GM18907 (cell line): ENCODE results near the gene MFAP3.
"Not testable (repeated sequence)": the region's sequence is repeated elsewhere in the genome, so short reads cannot be mapped to it uniquely, and the experiment has no call there.

Source experiments
- ATAC-seq: cut with Tn5 transposase; IDR thresholded peaks from one replicate; pipeline ENCODE4 v1.9.1; 2021; ENCODE audit warnings: mild to moderate bottlenecking, moderate library complexity; ENCODE audit not compliant: unreplicated experiment

Gene MFAP3

DNA sequence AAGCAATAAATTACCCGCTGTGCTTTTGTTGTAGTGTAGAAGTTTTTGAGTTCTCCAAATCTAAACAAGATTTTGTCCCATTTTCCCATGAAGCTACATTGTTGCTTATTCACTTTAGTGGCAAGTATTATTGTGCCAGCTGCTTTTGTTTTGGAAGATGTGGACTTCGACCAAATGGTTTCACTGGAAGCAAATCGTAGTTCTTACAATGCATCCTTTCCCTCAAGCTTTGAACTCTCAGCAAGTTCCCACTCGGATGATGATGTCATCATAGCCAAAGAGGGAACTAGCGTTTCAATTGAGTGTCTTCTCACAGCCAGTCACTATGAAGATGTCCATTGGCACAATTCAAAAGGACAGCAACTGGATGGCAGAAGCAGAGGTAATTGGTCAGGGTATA lies 10.9 kb downstream of the MFAP3 start:
- ATAC-seq, result no peak

DNA sequence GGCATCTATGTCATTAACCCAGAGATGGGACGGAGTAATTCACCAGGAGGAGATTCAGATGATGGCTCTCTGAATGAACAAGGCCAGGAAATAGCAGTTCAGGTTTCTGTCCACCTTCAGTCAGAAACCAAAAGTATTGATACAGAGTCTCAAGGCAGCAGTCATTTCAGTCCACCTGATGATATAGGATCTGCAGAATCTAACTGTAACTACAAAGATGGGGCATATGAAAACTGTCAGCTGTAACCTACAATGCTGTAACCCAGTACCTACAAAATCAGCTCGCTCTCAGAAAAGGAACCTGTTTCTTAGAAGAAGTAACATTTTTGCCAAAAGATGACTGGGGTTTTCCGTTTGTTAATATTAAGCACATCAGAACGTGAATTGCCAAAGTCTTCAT lies 14.7 kb downstream of the MFAP3 start:
- ATAC-seq, result no peak

DNA sequence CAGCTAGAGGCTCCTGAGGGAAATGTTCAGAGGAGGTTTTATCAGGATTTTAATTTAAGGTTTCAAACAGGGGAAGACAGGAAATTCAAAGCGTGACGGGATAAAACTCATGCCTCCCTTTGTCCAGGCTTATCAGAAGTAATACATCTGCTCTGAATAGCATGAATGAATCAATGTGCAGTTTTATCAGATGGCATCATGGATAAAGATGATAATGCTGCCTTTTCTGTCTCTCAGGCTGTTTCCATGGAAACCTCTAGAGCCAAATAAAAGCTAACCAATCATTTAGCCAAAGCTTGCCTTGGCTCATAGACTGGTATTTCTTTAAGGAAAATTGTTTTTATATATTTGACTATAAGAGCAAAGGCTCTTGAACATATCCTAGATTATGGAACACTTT lies 16.4 kb downstream of the MFAP3 start:
- ATAC-seq, result no peak

DNA sequence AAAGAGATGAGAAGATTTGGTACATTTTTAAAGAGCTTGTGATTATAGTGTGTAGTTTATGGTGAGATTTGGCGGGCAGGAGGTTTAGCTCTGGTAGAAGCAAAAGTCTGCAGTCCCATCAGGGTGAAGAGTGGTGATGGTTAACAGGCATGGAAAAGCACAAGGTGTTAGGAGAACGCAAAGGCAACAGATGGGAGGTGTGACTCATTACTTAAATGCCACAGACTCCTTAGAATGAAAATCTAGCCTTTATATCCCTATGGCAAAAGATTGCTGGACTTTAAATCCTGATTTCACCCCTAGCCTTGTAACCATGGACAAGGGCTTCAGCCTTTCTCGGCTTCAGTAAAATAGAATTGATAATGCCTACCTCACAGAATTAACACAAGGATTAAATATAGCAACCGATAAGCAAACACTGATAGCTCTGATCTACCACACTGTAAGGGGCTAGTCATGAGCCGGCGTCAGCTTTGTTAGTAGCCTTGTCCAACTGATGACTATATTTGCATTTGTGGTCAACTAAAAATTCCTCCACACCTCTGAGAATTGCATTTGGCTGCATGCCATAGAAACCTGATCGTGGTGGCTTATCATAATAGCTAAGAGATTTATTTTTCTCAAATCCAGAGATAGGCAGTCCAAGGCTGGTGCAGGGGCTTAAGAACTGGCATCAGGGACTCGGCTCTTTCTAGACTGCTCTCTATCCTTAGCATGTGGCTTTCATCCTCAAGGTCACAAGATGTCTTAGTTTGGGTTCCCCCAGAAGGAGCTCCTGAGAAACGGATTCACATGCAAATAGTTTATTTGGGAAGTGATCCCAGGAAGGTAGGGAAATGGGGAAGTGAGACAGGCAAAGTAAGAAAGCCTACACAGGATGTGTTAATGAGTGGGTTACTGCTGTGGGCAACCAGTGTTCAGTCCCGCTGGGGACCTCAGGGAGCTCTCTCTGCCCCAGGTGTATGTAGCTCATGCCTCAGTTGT lies 19.6 kb downstream of the MFAP3 start:
- peak; percentile 81 for ATAC-seq

DNA sequence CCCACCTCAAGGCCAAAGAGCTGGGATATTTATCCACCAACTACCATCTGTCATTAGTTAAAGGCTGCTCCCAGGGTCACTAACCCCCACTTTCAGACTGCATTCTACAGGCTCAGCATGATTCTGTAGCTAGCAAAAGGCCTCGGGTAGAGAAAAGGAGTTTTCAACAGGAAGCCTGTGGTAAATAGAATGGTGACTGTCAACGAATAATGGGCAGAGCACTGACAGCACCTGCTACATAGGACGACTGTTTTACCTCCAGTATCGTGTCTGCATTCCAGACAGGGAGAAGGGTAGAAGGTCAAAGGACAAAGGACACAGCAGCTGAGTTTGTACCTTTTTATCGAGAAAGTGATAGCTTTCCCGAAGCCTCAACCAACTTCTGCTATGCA lies 20.3 kb downstream of the MFAP3 start:
- ATAC-seq, result peak; percentile 70

DNA sequence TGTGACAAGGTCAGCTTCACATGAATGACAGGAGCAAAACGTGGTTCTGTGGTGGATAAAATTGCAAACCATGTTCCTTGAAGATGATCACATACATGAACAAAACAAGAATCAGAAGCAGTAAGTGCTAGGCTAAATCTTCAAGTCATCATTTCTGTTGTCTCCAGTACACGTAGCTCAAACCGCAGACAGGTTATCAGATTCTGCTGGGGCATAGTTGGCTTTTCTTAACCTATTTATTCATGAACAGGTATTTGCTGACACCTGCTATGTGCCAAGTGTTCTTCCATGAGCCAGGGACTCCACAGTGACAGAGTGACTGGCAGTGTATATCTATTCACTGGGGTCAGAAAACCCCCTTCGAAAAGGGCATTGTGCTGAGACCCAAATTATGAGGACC lies 20.8 kb downstream of the MFAP3 start:
- ATAC-seq, result no peak

DNA sequence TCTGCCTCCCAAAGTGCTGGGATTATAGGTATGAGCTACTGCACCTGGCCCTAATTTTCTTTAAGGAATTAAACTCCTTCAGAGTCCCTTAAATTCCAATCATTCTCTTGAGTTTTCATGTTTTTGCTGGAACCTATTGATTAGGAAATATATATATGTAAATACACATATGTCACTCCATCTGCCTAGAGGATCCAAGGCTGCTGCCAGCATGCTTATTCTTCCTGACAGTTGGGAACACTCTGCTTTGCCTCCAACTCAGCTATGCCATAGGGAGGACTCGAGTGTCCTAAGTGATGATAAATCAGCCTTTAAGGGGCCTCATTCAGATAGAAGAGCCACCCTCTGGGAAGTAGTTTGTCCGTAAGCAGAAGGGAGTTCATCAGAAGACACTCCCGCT lies 21.8 kb downstream of the MFAP3 start:
- no peak for ATAC-seq

DNA sequence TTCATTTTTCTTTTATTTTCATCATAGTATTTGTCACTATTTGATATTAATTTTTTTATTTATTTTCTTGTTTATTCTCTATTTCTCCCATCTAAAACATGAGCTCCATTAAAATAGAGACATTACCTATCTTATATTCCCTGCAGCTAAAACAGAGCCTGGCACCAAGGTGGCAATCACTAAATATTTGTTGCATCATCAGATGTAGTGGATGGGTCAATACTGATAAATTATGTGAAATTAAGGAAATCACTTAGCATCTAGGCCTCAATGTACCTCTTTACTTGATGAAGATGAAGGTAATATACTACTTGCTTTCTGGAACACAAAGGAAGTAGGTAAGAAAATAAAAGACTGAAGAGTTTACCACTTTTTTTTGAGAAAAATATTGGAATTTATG lies 24.6 kb downstream of the MFAP3 start:
- no peak for ATAC-seq

DNA sequence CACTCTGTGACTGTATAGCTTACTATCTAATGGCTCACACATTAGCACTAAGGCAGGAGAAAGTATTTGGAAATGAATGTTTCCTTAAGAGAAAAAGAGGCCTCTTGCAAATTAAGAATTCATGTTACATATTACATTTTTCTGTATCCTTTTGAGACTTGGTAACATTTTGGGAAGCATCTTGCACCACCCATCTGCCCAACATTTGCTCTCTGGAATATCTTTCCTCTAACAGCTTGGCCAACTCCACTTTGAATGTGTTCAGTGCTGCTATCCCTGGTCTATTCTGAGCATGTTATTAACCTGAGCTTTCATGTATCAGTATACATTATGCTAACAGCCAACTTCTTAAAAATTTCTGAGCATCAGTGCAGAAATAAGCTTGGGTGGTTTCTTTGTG lies 27.2 kb downstream of the MFAP3 start:
- ATAC-seq, result no peak

DNA sequence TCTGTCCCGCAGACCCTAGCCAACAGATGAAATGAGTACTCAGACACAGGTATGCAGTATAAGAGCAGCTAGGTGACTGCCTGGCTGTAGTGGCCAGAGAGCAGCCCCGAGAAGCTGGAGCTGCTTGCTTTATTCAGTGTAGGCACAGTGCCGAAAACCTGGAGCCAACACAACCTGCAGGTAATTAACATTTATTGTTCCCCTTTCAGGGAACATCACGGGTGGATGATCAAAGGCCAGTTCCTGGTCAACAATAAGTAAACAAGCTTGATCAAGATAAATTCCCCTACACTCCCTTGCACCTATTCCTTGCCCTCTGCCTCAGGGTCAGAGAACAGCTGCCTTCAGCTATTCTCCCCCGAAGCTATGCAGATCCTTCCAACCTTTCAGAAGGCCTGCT lies 31.1 kb downstream of the MFAP3 start:
- not testable (repeated sequence) for ATAC-seq

DNA sequence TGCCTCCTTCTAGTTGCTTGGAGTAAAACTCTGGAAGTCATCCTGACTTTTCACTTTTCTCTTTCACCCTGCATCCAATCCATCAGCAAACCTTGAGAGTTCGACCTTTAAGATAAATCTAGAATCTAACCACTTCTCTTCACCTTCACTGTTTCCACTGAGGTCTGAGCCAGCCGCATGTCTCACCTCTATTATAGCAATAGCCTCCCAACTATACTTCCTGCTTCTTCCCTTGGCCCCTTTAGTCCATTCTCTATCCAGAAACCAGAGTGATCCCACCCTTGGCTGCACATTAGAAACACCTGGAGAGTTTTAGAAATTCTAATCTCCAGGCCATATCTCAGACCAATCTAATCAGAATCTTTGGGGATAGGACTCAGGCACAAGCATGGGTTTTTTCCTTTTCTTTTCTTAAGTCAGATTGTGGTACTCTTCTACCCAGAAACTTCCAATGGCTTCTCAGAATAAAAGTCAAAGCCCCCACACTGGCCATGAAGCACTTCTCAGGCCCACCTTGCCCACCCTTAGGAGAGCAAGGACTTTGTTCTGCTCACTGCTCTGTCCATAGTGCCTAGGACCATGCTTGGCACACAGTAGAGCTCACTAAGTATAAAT lies 33.1 kb downstream of the MFAP3 start:
- peak; percentile 25 for ATAC-seq

DNA sequence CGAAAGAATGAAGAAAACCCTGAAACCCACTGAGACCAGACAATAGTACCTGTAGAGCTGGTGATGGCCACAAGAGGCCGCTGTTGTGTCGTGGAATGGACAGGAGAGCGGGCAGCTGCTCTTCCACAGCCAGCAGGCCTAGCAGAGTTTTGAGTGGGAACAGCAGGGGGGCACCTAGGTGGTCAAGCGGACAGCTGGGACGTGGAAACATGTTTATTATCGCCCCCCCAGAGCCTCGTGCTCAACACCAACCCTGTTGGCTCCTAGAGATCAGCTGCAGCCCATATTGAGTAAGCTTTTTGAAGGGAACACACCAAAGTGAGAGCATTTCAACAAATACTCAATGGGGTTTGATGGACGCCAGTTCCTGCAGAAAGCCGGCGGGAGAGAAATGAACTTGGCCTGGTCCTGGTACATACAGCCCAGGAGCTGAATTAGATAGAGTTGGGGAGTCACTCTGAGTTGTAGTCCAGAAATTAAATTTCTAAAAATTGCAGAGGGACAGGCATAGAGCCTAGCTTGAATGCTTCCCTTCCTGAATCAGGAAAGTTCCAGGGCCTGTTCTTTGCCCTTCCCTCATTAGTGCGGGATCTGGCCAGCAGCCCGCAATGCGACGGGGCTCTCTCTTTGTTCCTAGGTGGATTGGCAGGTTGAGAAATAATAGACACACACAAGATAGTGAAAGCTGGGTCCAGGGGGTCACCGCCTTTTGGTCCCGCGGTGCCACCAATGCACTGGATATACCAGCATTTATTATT lies 33.8 kb downstream of the MFAP3 start:
- ATAC-seq, result peak; percentile 96

DNA sequence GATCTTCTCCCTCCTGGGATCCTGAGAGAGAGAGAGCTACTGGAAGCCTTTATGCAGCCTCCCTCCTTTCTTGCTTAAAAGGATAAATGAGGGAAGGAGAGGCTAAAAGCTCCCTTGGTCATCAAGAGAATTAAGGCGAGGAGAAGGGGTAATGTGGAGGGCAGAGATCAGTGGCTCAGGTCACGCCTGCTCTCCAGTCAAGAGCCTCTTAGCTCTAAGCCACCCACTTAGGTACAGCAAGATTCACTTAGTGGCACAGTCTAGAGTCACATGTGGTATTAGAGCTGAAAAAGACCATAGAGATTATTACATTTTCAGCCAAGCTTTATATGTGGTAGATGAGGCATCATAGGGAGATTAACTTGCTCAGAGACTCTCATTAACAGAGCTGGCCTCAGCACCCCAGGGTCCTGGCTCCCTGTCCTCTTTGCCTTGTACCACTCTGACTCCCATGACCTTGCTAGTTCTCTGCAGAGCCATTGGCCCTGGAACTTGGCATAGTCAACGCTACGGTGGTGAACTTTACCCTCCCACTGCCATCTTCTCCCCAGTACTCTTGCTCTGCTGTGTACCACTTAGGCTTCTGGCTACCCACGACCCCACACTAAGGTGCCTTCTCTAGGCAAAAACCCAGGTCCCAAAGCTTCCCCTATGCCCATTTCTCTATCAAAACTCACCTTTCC lies 37.6 kb downstream of the MFAP3 start:
- no peak for ATAC-seq

DNA sequence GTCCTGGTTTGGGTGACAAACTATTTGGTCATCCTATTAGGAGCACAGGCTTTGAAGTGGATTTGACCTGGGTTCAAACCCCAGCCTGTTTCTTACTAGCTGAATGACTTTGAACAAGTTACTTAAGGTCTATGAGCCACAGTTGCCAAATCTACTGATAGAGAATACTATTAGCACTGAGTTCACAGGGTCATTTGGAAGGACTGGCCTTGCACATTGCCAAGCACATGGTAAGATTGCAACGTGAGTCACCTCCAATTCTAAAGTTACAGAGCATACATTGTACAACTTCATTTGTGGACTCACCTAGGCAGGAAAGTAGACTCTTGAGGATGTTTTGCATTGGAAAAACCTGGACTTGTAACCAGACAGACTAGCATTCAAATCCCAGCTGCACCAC lies 38.9 kb downstream of the MFAP3 start:
- ATAC-seq, result no peak

DNA sequence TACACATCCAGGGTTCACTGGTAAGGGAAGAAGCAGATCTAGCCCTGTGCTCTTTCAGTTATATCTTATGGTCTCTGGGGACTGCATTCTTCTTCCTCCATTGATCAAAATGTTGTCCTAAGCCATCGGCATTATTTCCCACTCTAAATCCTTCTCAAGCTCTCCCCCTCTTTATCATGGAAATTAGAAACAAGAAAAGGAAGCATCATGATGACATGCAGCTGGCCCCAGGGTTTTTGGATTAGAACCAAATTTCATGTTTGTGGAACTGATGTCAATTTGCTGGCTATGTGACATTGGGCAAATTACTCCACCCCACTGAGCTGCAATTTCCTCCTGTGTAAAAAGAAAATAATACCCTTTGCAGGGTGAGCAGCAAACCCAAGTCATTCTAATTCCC lies 39.5 kb downstream of the MFAP3 start:
- no peak for ATAC-seq

DNA sequence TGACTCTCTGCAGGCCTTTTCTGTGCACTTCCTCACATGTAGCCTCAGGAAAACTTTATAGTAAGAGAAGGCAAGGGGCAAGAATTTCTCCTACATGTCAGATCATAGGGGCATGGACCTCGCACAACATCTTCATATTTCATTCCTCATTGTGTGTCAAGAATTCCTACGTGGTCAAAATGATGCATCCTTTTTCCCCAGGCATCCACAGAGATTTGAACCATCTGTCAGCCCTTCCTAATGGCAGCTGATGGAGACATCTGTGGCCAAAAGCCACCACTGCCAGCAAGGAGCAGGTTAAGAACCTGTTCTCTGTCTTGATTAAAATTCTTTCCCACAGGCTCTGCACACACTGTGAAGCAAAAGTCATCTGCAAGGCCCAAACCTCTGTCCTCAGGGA lies 42.5 kb downstream of the MFAP3 start:
- ATAC-seq, result no peak

DNA sequence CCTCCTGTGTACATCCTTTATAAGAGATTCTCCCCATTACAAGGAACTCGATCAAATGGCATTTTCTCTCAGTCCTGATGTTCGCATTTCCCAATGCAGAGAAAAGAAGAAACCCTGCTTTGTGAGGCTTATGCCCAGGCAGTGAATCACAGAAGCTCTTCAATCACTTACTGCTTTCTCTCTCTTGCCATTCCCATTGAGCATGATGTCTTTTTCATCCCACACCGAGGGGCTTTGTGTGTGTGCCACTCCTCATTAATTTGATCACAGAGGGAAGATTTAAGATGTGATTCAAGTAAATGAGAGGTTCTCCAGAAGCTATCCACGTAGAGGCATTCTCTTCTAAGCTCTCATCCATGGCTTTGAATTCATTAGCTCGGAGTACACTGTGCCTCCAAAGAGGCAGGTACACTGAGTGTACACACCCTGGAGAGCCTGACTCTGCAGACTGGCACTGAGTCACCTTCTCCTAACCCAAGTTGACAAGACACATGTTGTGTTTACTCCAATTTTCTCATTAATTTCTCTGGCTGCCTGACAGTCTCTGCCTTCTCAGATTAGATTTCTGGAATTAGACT lies 45.4 kb downstream of the MFAP3 start:
- no peak for ATAC-seq

DNA sequence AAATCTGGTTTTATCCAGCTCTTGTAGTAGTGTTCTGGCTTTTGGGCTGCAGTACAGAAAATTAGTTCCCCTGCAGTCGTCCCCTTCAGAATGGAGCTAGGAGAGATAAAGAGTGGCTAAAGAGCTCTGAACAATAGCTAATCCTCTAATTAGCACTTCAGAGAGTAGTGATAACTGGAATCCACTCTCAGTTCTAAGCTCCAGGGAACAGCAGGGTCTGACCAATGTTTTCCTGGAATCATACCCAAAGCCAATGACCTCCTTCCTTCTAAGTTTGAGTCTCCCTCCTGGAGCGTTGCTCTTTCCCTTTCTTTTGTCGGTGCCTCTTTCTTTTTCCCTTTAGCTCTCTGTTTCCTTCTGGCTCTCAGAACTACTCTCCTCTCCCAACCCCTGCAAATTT lies 47.4 kb downstream of the MFAP3 start:
- no peak for ATAC-seq

DNA sequence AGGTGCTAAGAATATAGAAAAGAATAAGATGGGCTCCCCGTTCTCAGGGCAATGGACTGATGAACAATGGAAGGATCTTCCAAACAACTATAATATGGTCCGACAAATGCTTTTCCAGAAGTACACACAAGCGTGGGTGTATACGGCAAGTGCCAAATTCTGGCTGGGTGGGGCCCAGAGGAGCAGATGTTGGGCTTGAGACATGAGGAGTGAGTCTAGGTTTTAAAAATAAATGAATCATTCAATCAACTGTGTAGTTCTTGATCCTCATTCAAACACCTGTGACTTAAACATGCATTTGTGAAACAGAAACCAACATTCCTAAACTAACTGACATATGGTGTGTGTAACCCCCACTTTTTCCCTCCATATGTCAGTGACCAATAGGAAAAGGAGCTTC lies 47.9 kb downstream of the MFAP3 start:
- ATAC-seq, result no peak

DNA sequence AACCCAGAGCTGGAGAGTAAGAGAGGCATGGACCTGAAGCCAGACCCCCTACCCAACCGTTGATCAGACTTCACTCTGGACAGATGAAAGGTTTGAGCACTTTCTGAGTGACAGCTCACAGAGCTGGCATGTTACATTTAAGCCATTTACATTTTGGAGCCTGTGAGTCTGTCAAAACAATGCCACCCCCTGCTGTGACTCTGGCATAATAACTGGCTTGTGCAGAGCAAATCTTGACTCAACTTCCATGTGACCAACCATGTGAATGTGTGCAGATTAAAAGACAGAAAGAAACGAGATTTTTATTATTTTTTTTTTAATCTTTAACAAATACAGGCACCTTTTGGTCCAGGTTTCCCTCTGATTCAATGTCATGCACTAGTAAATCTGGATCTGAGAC lies 48.5 kb downstream of the MFAP3 start:
- ATAC-seq, result no peak

DNA sequence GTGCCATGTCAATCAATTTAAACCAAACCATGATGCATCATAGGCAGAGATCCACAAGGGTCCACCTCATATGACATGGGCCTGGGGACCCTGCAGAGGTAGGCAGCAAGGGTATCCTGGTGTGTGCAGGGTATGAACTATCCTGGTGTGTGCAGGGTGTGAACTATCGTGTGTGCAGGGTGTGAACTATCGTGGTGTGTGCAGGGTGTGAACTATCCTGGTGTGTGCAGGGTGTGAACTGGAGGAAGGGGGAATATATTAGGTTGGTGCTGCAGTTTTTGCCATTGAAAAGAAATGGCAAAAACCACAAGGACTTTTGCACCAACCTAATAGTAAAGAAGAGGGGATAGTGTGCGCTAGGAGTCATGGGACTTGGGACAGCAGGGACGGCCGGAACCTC lies 50.0 kb downstream of the MFAP3 start:
- no peak for ATAC-seq
